ENCODE data around the gene RD3L. TPM values are rescaled to one million over a fixed set of nuclear protein-coding genes. Genes with fewer than 3 reads are reported as not detected.

The RD3L gene
- total RNA-seq, 1 experiment from 2014 or later: not detected

DNA sequence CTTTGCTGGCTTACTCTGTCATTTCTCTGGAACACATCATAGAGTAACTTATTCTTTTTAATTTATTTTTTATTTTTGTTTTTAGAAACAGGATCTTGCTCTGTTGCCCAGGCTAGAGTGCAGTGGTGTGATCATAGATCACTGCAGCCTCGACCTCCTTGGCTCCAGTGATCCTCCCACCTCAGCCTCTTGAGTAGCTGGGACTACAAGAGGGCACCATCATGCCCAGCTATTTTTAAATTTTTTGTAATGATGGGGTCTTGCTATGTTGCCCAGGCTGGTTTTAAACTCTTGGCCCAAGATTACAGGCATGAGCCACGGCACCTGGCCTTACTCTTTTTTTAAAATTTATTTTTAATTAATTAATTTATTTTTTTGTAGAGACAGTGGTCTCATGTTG, 32.2 kb upstream of the RD3L start (continued):
- TF ChIP-seq, protein P1, sequence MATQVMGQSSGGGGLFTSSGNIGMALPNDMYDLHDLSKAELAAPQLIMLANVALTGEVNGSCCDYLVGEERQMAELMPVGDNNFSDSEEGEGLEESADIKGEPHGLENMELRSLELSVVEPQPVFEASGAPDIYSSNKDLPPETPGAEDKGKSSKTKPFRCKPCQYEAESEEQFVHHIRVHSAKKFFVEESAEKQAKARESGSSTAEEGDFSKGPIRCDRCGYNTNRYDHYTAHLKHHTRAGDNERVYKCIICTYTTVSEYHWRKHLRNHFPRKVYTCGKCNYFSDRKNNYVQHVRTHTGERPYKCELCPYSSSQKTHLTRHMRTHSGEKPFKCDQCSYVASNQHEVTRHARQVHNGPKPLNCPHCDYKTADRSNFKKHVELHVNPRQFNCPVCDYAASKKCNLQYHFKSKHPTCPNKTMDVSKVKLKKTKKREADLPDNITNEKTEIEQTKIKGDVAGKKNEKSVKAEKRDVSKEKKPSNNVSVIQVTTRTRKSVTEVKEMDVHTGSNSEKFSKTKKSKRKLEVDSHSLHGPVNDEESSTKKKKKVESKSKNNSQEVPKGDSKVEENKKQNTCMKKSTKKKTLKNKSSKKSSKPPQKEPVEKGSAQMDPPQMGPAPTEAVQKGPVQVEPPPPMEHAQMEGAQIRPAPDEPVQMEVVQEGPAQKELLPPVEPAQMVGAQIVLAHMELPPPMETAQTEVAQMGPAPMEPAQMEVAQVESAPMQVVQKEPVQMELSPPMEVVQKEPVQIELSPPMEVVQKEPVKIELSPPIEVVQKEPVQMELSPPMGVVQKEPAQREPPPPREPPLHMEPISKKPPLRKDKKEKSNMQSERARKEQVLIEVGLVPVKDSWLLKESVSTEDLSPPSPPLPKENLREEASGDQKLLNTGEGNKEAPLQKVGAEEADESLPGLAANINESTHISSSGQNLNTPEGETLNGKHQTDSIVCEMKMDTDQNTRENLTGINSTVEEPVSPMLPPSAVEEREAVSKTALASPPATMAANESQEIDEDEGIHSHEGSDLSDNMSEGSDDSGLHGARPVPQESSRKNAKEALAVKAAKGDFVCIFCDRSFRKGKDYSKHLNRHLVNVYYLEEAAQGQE (IDR thresholded peaks at IDR 0.05; ENCODE audit: low read depth): no peak
- no peak for TF ChIP-seq YY1 (IDR thresholded peaks at IDR 0.05; ENCODE audit: extremely low read depth, insufficient replicate concordance, low read depth, low read length)
- no peak for TF ChIP-seq RAD21 (IDR thresholded peaks at IDR 0.05; ENCODE audit: low read depth)
- no peak for TF ChIP-seq TCF7L2 (IDR thresholded peaks at IDR 0.05; ENCODE audit: borderline replicate concordance, extremely low read depth, insufficient read depth, insufficient read length)
- TF ChIP-seq SP1 (IDR thresholded peaks at IDR 0.05; ENCODE audit: low read depth): no peak
- no peak for TF ChIP-seq EZH2 (IDR thresholded peaks at IDR 0.05)

DNA sequence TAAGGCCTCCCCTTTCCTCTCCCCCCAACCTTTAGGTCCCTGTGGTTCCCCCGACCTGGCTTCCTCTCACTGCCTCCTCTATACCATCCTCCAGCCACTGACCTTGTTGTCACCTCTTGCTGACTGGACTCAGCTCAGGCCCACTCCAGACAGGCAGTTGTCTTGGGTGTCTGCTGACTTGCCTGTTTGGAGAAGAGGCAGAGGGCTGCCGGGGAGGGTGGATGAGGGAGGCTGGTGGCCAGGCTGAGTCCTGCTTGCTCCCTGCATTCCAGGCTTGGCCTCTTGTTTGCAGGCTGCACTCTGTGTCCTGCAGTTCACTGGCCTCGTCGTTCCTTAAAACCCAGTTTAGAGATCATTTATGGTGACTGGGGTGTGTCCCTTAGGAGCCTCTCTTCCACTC, 31.0 kb upstream of the RD3L start:
- no peak overlapping the region for H3K27ac ChIP-seq (ENCODE audit: low read depth, low read length)
- BruUV-seq (replicated peaks): no TSS peak
- no peak overlapping the region for H2AFZ ChIP-seq (ENCODE audit: low read depth, low read length, poor library complexity, severe bottlenecking)
- H3K4me2 ChIP-seq (ENCODE audit: low read length): no peak overlapping the region
- no peaks in the 10 kb centered on the region for H3K36me3 ChIP-seq (ENCODE audit: control insufficient read depth in 1 of 2, insufficient read depth in 2 of 2, low read length in 2 of 2)
- ATAC-seq: no peak
- no peaks in the 10 kb centered on the region; a peak in 1 of 4 replicates for H3K4me1 ChIP-seq (ENCODE audit: control insufficient read depth in 1 of 2, insufficient read depth in 2 of 2, low read length in 2 of 2)
- TF ChIP-seq EGR1 (IDR thresholded peaks at IDR 0.05; ENCODE audit: low read depth) (no peak), ZNF274 (IDR thresholded peaks at IDR 0.05; ENCODE audit: low read depth, low read length) (no peak), ZFX (IDR thresholded peaks at IDR 0.05) (no peak), SRF (IDR thresholded peaks at IDR 0.05; ENCODE audit: low read depth) (no peak), JUND (IDR thresholded peaks at IDR 0.05) (no peak), SIN3A (IDR thresholded peaks at IDR 0.05; ENCODE audit: low read depth) (no peak), EZH2 (IDR thresholded peaks at IDR 0.05) (no peak), ELF1 (IDR thresholded peaks at IDR 0.05; ENCODE audit: borderline replicate concordance, low read depth) (no peak)
- RAD21 ChIA-PET (ENCODE audit: low non-redundant PET in 1 of 2, low total read pairs in 2 of 2, uncharacterized antibody in 2 of 2, unreplicated experiment in 2 of 2): no interaction called here
- no peaks in the 10 kb centered on the region for H3K27me3 ChIP-seq (ENCODE audit: insufficient read depth, low read length)
- no peaks in the 10 kb centered on the region for H4K20me1 ChIP-seq (ENCODE audit: insufficient read depth)
- H3K9ac ChIP-seq (ENCODE audit: low read length): no peak overlapping the region
- H3K9me3 ChIP-seq (ENCODE audit: control insufficient read depth in 1 of 2, insufficient read depth in 1 of 2, low read depth in 1 of 2, low read length in 2 of 2): no peaks in the 10 kb centered on the region
- no peaks in the 10 kb centered on the region for H3K9me2 ChIP-seq (ENCODE audit: insufficient read depth)
- H3K4me3 ChIP-seq (replicated peaks in 1 of 2; ENCODE audit: low read depth in 1 of 2, low read length in 2 of 2): no peak overlapping the region
- POLR2A ChIA-PET: no interaction called here
- intact Hi-C loops (cut with micrococcal nuclease): no loop called here
- no peak for DNase-seq (ENCODE audit: low read depth, low spot score)
- H3K79me2 ChIP-seq (ENCODE audit: insufficient read depth, low read length): no peaks in the 10 kb centered on the region
- CTCF ChIA-PET: no interaction called here
